HEK293T (cell line): ENCODE results near the gene NDUFA13.

Experiments
- CTCF ChIA-PET: fragments of 350-600 bp; formaldehyde crosslinking; extraction: SDS; loops from one replicate; lab custom pipeline; 2021; ENCODE audit warnings: antibody characterized with exemption, inconsistent platforms; lab: Yijun Ruan, JAX
- POLR2A ChIA-PET: fragments of 350-600 bp; formaldehyde crosslinking; extraction: SDS; loops from one replicate; lab custom pipeline; 2020; ENCODE audit warnings: antibody characterized with exemption, inconsistent platforms; lab: Yijun Ruan, JAX
- DNase-seq: peaks from one replicate; pipeline ENCODE4 v3.0.0; 2012; ENCODE audit warnings: mixed read lengths; ENCODE audit errors: extremely low spot score
- ARNT ChIP-seq: fragments of 450-650 bp; IDR thresholded peaks from 2 replicates; pipeline ENCODE4 v1.6.1; 2017; ENCODE audit warnings: mild to moderate bottlenecking
- BHLHE40 ChIP-seq: fragments of 450-650 bp; IDR thresholded peaks from 2 replicates; pipeline ENCODE4 v1.6.1; 2016; ENCODE audit warnings: mild to moderate bottlenecking, moderate library complexity, borderline replicate concordance
- CTBP1 ChIP-seq: fragments of 450-650 bp; IDR thresholded peaks from 2 replicates; pipeline ENCODE4 v1.6.1; 2016; ENCODE audit warnings: borderline replicate concordance
- ELF4 ChIP-seq: fragments of 450-650 bp; IDR thresholded peaks from 2 replicates; pipeline ENCODE4 v1.6.1; 2017; ENCODE audit warnings: antibody characterized with exemption
- FOXA1 ChIP-seq: fragments of 450-650 bp; IDR thresholded peaks from 2 replicates; pipeline ENCODE4 v1.6.1; 2016; ENCODE audit warnings: mild to moderate bottlenecking
- FOXK2 ChIP-seq: fragments of 450-650 bp; IDR thresholded peaks from 2 replicates; pipeline ENCODE4 v1.6.1; 2016; ENCODE audit warnings: mild to moderate bottlenecking
- FOXM1 ChIP-seq: fragments of 450-650 bp; IDR thresholded peaks from 2 replicates; pipeline ENCODE4 v1.6.1; 2017; ENCODE audit warnings: mild to moderate bottlenecking, borderline replicate concordance
- HDGF ChIP-seq: fragments of 450-650 bp; IDR thresholded peaks from 2 replicates; pipeline ENCODE4 v1.6.1; 2017; ENCODE audit warnings: antibody characterized with exemption, borderline replicate concordance
- L3MBTL2 ChIP-seq: fragments of 450-650 bp; conservative IDR thresholded peaks from 2 replicates; pipeline ENCODE4 v1.6.1; 2016; ENCODE audit warnings: mild to moderate bottlenecking
- LEF1 ChIP-seq: fragments of 450-650 bp; IDR thresholded peaks from 2 replicates; pipeline ENCODE4 v1.6.1; 2017; ENCODE audit warnings: mild to moderate bottlenecking, borderline replicate concordance
- NFRKB ChIP-seq: fragments of 450-650 bp; IDR thresholded peaks from 2 replicates; pipeline ENCODE4 v1.6.1; 2016; ENCODE audit warnings: mild to moderate bottlenecking, moderate library complexity
- SP1 ChIP-seq: fragments of 450-650 bp; IDR thresholded peaks from 2 replicates; pipeline ENCODE4 v1.6.1; 2017
- SUZ12 ChIP-seq: fragments of 450-650 bp; IDR thresholded peaks from 2 replicates; pipeline ENCODE4 v1.6.1; 2016; ENCODE audit warnings: mild to moderate bottlenecking
- TARDBP ChIP-seq: fragments of 450-650 bp; IDR thresholded peaks from 2 replicates; pipeline ENCODE4 v1.6.1; 2016
- ZNF384 ChIP-seq: fragments of 450-650 bp; IDR thresholded peaks from 2 replicates; pipeline ENCODE4 v1.6.1; 2016
- TF ChIP-seq, protein P1 (sequence below): fragments of 450-650 bp; IDR thresholded peaks from 2 replicates; pipeline ENCODE4 v1.6.1; 2016

The NDUFA13 gene

DNA sequence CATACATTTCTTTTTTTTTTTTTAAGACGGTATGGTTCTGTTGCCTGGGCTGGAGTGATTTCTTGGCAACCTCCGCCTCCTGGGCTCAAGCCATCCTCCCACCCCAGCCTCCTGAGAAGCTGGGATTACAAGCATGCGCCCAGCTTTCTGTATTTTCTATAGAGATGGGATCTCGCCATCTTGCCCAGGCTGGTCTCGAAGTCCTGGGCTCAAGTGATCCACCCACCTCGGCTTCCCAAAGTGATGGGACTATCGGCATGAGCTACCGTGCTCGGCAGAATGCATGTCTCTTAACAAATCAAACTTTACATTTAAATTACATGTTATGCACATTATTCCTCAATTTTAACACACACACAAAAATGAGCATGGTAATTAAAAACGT is 1.2 kb downstream of the NDUFA13 start:
- no peak for TF ChIP-seq ELF4
- TF ChIP-seq LEF1 = no peak
- no peak for TF ChIP-seq FOXA1
- TF ChIP-seq, protein P1, sequence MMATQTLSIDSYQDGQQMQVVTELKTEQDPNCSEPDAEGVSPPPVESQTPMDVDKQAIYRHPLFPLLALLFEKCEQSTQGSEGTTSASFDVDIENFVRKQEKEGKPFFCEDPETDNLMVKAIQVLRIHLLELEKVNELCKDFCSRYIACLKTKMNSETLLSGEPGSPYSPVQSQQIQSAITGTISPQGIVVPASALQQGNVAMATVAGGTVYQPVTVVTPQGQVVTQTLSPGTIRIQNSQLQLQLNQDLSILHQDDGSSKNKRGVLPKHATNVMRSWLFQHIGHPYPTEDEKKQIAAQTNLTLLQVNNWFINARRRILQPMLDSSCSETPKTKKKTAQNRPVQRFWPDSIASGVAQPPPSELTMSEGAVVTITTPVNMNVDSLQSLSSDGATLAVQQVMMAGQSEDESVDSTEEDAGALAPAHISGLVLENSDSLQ = no peak
- TF ChIP-seq SP1 = no peak
- no peak for TF ChIP-seq FOXM1
- TF ChIP-seq HDGF = no peak
- no peak for TF ChIP-seq L3MBTL2
- no peak for DNase-seq
- POLR2A ChIA-PET = interaction anchor here (2.3 kb wide), 1 partner anchor 13 kb away, joined by 6 read pairs; no protein-coding TSS in a partner anchor
- CTCF ChIA-PET = no interaction called here

DNA sequence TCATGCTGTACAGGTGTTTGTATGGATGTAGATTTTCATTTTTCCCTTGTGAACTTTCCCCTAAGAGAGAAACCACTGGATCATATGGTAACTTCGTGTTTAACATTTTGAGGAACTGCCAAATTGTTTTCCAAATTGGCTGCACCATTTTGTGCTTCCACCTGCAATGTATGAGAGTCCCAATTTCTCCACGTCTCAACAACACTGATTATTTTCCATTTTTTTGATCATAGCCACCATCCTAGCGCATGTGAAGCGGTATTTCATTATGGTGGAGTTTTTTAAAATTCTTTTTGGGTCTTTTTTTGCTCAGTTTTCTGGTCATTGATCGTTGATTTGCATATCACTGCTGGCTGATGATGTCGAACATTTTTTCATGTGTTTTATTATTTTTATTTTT is 5.0 kb downstream of the NDUFA13 start:
- DNase-seq = no peak
- ChIA-PET POLR2A (no interaction called here), CTCF (no interaction called here)
- TF ChIP-seq L3MBTL2 = no peak
- TF ChIP-seq NFRKB = no peak
- TF ChIP-seq SUZ12 = no peak
- TF ChIP-seq FOXM1 = no peak
- no peak for TF ChIP-seq ARNT
- no peak for TF ChIP-seq HDGF
- TF ChIP-seq, protein P1 = no peak
- no peak for TF ChIP-seq FOXA1
- no peak for TF ChIP-seq BHLHE40

DNA sequence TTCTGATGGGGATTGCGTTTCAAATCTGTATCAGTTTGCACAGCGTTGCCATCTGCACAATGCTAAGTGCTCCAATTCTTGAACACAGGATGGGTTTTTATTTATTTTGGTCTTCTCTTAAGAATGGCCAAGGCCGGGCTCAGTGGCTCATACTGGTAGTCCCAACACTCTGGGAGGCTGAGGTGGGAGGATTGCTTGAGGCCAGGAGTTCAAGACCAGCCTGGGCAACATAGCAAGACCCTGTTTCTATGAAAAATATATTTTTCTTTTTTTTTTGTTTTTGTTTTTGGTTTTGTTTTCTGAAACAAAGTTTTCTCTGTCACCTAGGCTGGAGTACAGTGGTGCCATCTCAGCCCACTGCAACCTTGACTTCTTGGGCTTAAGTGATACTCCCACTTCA is 7.2 kb downstream of the NDUFA13 start:
- ChIA-PET POLR2A (no interaction called here), CTCF (no interaction called here)
- no peak for DNase-seq

DNA sequence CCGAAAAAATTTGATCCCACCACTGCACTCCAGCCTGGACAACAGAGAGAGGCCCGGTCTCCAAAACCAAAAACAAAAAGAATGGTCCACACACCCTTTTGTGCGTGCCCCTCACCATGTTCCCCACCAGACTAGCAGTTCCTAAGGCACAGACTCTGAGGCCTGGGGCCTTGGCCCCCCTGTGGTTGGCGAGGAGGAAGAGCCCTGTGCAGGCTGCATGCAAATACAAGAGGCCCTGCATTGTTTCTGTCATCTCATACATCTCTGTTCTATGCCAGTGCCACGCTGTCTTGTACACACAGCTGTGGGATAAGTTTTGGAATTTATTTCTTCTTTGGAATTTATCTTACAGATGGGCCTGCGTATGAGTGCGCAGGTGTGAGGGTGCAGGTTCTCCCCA is 8.0 kb downstream of the NDUFA13 start:
- ChIA-PET POLR2A (no interaction called here), CTCF (no interaction called here)
- no peak for DNase-seq
- no peak for TF ChIP-seq ARNT
- TF ChIP-seq ZNF384 = no peak
- TF ChIP-seq FOXK2 = no peak
- TF ChIP-seq SP1 = no peak
- TF ChIP-seq TARDBP = no peak
- no peak for TF ChIP-seq FOXM1
- no peak for TF ChIP-seq FOXA1
- no peak for TF ChIP-seq LEF1
- TF ChIP-seq ELF4 = no peak
- TF ChIP-seq L3MBTL2 = no peak
- no peak for TF ChIP-seq NFRKB
- TF ChIP-seq, protein P1 = no peak
- TF ChIP-seq CTBP1 = no peak
- no peak for TF ChIP-seq HDGF
- TF ChIP-seq BHLHE40 = no peak
- TF ChIP-seq SUZ12 = no peak

More for the DNA sequence above, 7.2 kb downstream of the NDUFA13 start:
- TF ChIP-seq L3MBTL2 = no peak
- no peak for TF ChIP-seq ZNF384
- TF ChIP-seq ARNT = no peak
- no peak for TF ChIP-seq FOXM1
- TF ChIP-seq NFRKB = no peak
- TF ChIP-seq, protein P1 = no peak
- no peak for TF ChIP-seq CTBP1
- no peak for TF ChIP-seq SUZ12
- TF ChIP-seq HDGF = no peak
- no peak for TF ChIP-seq LEF1
- no peak for TF ChIP-seq SP1
- TF ChIP-seq FOXK2 = no peak
- TF ChIP-seq TARDBP = no peak
- TF ChIP-seq FOXA1 = no peak
- no peak for TF ChIP-seq BHLHE40
- no peak for TF ChIP-seq ELF4

DNA sequence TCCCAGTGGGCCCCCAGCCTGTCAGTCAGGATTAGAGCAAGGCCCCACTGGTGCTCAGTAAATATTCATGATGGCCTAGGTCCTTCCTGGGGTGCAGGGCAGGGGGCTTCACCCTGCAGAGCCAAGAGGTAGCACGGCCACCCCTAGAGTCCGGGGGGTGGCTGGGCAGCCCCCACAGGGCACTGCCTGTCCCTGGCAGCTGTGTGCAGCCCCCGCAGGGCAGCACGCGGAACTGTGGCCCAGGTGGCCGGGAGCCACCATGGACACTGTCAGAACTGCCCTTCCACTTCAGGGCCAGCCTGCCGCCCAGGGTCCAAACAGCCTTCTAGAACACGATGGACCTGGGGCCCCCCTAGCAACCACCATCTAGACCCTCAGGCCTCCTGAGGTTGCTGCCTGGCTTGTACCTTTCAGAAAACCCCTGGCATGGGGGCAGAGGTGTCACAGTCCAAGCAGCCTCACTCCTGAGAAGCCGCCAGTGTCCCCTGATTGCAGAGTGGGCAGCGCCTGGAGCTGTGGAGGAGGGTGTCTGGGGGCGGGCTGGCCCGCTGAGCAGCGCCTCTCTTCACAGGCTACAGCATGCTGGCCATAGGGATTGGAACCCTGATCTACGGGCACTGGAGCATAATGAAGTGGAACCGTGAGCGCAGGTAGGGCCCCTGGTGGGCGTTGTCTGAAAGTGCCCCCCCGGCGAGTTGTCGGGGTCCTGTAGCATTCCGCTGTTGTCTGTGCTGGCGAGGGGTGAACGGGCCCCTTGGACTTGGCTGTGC is 9.8 kb downstream of the NDUFA13 start:
- POLR2A ChIA-PET = no interaction called here
- CTCF ChIA-PET = interaction anchor here (0.6 kb wide), 1 partner anchor 434 kb away, joined by 5 read pairs; no protein-coding TSS in a partner anchor
- DNase-seq = no peak
- TF ChIP-seq CTBP1 = no peak
- TF ChIP-seq, protein P1 = peak; percentile 25; the same call in 1 of the 2 replicates
